Brain microvascular endothelial cell (primary cell): ENCODE results near the gene DHX29.

Experiments
- DNase-seq: peaks from one replicate; pipeline ENCODE4 v3.0.0-alpha.2; 2020
- H3K27ac ChIP-seq: fragments of 250-450 bp; sonication (Bioruptor Pico); 2 replicates; pipeline ENCODE4 v1.5.1; 2020; ENCODE audit warnings: mild to moderate bottlenecking, moderate library complexity
- H3K27me3 ChIP-seq: fragments of 250-450 bp; sonication (Bioruptor Pico); replicated peaks from 2 replicates; pipeline ENCODE4 v1.5.1; 2020; ENCODE audit warnings: mild to moderate bottlenecking
- H3K36me3 ChIP-seq: fragments of 250-450 bp; sonication (Bioruptor Pico); replicated peaks from 2 replicates; pipeline ENCODE4 v1.5.1; 2020; ENCODE audit warnings: mild to moderate bottlenecking
- H3K4me3 ChIP-seq: 2 replicates; pipeline ENCODE4 v1.5.1; 2011; ENCODE audit warnings: low read depth, mild to moderate bottlenecking, control low read depth, low read length, moderate library complexity
- CTCF ChIP-seq: IDR thresholded peaks from 2 replicates; pipeline ENCODE4 v1.5.1; 2011; ENCODE audit warnings: low read depth, mild to moderate bottlenecking, moderate library complexity, low read length, control low read depth, inconsistent platforms; ENCODE audit errors: missing control alignments
- in situ Hi-C: cut with HindIII; loops from 2 replicates; pipeline ENCODE4 v1.10.0; 2017; ENCODE audit warnings: low sequenced_read_pairs, low pct_ligation_motif_present

Gene DHX29, protein sequence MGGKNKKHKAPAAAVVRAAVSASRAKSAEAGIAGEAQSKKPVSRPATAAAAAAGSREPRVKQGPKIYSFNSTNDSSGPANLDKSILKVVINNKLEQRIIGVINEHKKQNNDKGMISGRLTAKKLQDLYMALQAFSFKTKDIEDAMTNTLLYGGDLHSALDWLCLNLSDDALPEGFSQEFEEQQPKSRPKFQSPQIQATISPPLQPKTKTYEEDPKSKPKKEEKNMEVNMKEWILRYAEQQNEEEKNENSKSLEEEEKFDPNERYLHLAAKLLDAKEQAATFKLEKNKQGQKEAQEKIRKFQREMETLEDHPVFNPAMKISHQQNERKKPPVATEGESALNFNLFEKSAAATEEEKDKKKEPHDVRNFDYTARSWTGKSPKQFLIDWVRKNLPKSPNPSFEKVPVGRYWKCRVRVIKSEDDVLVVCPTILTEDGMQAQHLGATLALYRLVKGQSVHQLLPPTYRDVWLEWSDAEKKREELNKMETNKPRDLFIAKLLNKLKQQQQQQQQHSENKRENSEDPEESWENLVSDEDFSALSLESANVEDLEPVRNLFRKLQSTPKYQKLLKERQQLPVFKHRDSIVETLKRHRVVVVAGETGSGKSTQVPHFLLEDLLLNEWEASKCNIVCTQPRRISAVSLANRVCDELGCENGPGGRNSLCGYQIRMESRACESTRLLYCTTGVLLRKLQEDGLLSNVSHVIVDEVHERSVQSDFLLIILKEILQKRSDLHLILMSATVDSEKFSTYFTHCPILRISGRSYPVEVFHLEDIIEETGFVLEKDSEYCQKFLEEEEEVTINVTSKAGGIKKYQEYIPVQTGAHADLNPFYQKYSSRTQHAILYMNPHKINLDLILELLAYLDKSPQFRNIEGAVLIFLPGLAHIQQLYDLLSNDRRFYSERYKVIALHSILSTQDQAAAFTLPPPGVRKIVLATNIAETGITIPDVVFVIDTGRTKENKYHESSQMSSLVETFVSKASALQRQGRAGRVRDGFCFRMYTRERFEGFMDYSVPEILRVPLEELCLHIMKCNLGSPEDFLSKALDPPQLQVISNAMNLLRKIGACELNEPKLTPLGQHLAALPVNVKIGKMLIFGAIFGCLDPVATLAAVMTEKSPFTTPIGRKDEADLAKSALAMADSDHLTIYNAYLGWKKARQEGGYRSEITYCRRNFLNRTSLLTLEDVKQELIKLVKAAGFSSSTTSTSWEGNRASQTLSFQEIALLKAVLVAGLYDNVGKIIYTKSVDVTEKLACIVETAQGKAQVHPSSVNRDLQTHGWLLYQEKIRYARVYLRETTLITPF (N-terminal part only)

DNA sequence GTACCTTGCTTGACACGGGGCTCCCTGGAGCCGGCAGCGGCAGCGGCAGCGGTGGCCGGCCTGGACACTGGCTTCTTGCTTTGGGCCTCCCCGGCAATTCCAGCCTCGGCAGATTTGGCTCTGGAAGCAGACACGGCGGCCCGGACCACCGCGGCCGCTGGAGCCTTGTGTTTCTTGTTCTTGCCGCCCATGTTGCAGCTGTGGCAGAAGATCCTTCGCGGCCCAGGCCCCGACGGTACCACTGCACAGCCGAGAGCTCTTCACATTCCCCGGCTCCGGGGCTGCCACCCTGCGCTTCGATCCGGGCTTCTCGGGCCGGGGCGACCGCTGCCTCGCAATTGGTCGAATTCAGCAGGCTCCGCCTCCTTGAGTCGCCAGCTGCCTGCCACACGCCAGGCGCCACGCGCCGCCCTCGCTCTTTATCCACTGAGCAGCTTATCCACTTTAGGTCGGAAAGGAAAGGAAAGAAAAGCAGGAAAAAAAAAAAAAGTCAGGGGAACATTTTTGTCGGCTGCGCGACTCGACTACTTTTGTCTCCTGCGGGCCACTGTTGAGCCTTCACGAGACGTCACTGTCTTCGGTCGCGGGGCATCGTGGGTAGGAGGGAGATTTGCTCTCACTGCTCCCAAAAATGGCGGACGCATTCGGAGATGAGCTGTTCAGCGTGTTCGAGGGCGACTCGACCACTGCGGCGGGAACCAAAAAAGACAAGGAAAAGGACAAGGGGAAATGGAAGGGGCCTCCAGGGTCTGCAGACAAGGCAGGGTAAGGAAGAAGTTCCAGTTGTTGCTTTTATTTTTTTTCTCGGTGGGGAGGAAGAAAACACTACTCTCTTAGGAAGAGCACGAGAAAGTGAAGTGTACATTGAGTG lies at the start of gene DHX29, which contains the start of gene MTREX:
TSS of gene DHX29 (minus strand) at position 312 of the 871 bp plus-strand sequence. CDS start at position 191, 121 bp downstream.
TSS of gene MTREX (plus strand) at position 607 of the 871 bp plus-strand sequence. CDS start at position 632, 25 bp downstream.
- in situ Hi-C loops: no loop called here
- Histone ChIP-seq H3K36me3 (no peaks in the 10 kb centered on the region), H3K27ac (peak within 1 kb of the TSS; percentile 95), H3K27me3 (no peaks in the 10 kb centered on the region), H3K4me3 (peak within 1 kb of the TSS; percentile 89)
- TF ChIP-seq CTCF: no peak
- peak; percentile 89 for DNase-seq

DNA sequence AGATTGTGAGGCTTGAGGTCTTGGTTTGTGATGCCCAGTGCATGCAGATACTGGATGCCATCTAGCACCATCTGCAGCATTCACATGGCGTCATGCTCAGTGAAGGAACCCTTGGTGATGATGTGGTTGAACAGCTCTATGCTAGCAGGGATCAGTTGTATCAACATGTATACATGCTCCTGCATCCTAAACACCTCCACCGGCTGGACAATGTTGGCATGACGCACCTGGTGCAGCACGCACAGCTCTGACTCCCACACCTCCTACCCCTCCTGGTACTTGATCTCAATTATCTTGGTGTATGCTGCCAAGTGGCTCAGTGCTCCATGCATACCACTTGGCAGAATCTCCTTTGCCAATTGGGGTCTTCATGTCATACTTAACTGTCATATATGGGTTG lies 49.4 kb upstream of the DHX29 start:
- in situ Hi-C loops: no loop called here
- H3K27ac ChIP-seq: no peak overlapping the region
- peaks cover 44% of the 10 kb centered on the region for H3K36me3 ChIP-seq
- H3K4me3 ChIP-seq: no peak overlapping the region
- no peaks in the 10 kb centered on the region for H3K27me3 ChIP-seq
- no peak for TF ChIP-seq CTCF
- no peak for DNase-seq

DNA sequence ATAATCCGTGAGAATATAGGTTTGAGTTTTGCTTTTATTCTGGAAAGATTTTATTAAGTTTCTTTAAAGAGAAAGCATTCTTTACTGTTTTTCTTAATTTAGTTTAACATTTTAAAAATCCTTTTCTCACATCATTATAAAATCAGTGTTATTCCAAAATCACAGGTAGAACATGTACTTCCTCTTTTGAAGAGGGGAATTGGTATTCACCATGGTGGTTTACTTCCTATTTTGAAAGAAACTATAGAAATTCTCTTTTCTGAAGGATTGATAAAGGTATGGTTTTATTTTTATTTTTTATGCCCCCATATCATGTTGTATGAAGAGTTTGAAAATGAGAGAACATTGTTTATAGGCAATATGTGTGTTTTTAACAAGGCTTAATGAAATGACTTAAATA lies 43.3 kb upstream of the DHX29 start:
- Histone ChIP-seq H3K27me3 (no peaks in the 10 kb centered on the region), H3K27ac (no peak overlapping the region), H3K4me3 (no peak overlapping the region), H3K36me3 (peaks cover 59% of the 10 kb centered on the region)
- no peak for DNase-seq
- in situ Hi-C loops: no loop called here
- TF ChIP-seq CTCF: no peak

DNA sequence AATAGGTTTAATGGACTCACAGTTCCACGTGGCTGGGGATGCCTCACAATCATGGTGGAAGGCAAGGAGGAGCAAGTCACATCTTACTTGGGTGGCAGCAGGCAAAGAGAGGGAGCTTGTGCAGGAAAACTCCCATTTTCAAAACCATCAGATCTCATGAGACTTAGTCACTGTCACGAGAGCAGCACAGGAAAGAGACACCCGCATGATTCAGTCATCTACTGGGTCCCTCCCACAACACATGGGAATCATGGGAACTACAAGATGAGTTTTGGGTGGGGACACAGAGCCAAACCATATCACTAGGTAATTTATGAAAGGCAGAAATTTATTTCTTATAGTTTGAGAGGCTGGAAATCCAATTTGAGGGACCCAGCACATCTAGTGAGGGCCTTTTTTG lies 40.3 kb upstream of the DHX29 start:
- Histone ChIP-seq H3K36me3 (peaks cover 42% of the 10 kb centered on the region), H3K27ac (no peak overlapping the region), H3K27me3 (no peaks in the 10 kb centered on the region), H3K4me3 (no peak overlapping the region)
- DNase-seq: no peak
- no peak for TF ChIP-seq CTCF
- in situ Hi-C loops: no loop called here

DNA sequence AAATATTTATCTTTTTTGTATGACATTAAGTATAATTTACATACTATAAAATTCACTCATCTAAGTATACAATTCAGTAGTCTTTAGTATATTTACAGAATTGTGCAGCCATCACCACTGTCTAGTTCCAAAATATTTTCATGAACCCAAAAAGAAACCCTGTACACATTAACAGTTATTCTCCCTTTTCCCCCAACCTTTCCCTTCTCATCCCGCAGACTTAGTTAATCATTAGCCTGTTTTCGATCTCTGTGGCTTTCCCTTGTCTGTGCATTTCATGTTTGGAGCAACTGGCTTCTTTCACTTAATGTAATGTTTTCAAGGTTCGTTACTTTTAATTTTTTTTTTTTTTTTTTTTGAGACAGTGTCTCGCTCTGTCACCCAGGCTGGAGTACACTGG lies 37.8 kb upstream of the DHX29 start:
- DNase-seq: no peak
- H3K4me3 ChIP-seq: no peak overlapping the region
- no peaks in the 10 kb centered on the region for H3K27me3 ChIP-seq
- no peak for TF ChIP-seq CTCF
- no peak overlapping the region for H3K27ac ChIP-seq
- H3K36me3 ChIP-seq: peaks cover 35% of the 10 kb centered on the region
- in situ Hi-C loops: no loop called here
